Panc1 (cell line): ENCODE measurements around the gene CDH23. TPM values are rescaled to one million over a fixed set of nuclear protein-coding genes. Genes with fewer than 3 reads are reported as not detected.

Experiments
- ATAC-seq: fragments of 200-7000 bp; cut with Tn5 transposase; 2 replicates; pipeline ENCODE4 v1.9.1; 2020; ENCODE audit warnings: mild to moderate bottlenecking, moderate library complexity
- BruUV-seq: library from RNA; stranded (reverse); fragments of 400-500 nt; replicated peaks from 2 replicates; lab custom pipeline; 2021; lab: Mats Ljungman, UMichigan
- CTCF ChIA-PET: fragments of 300-600 bp; sonication (Branson Sonifier 250); formaldehyde crosslinking; loops from one replicate; lab custom pipeline; 2022; ENCODE audit warnings: antibody characterized with exemption; lab: Charles Lee
- POLR2A ChIA-PET: fragments of 300-600 bp; sonication (Branson Sonifier 250); formaldehyde crosslinking; loops from one replicate; lab custom pipeline; 2022; ENCODE audit warnings: antibody characterized with exemption; lab: Charles Lee
- DNase-seq: peaks from one replicate; pipeline ENCODE4 v3.0.0-alpha.2; 2010; ENCODE audit warnings: low read depth, low spot score
- H3K27ac ChIP-seq: 2 replicates; pipeline ENCODE4 v1.5.1; 2011; ENCODE audit warnings: mild to moderate bottlenecking, low read length, inconsistent platforms
- H3K27me3 ChIP-seq: fragments of 200-500 bp; sonication (Bioruptor generic); 2 replicates; pipeline ENCODE4 v1.6.0; 2014; ENCODE audit warnings: low read length, inconsistent platforms; ENCODE audit not compliant: control insufficient read depth, insufficient read depth
- H3K36me3 ChIP-seq: fragments of 200-500 bp; sonication (Bioruptor generic); 2 replicates; pipeline ENCODE4 v1.5.1; 2014; ENCODE audit warnings: inconsistent platforms, mild to moderate bottlenecking, low read length, moderate library complexity; ENCODE audit not compliant: control insufficient read depth, insufficient read depth
- H3K4me1 ChIP-seq: 2 replicates; pipeline ENCODE4 v1.5.1; 2011; ENCODE audit warnings: inconsistent platforms, mild to moderate bottlenecking, low read length, moderate library complexity; ENCODE audit not compliant: control insufficient read depth, insufficient read depth
- H3K4me3 ChIP-seq, 2 experiments: 2 replicates each; pipeline ENCODE4 v1.5.1; 2011 to 2012; ENCODE audit warnings: low read depth in 2 of 2, low read length in 2 of 2, mild to moderate bottlenecking in 2 of 2, inconsistent platforms in 1 of 2, moderate library complexity in 1 of 2
- H3K9me3 ChIP-seq: fragments of 200-500 bp; sonication (Bioruptor generic); 2 replicates; pipeline ENCODE4 v1.5.1; 2014; ENCODE audit warnings: low read depth, mild to moderate bottlenecking, inconsistent platforms, low read length, moderate library complexity; ENCODE audit not compliant: control insufficient read depth, insufficient read depth
- POLR2AphosphoS5 ChIP-seq: IDR thresholded peaks from 2 replicates; pipeline ENCODE4 v1.6.1; 2012; ENCODE audit warnings: mild to moderate bottlenecking, low read depth, low read length, moderate library complexity
- SIN3A ChIP-seq: IDR thresholded peaks from 2 replicates; pipeline ENCODE4 v1.6.1; 2012; ENCODE audit warnings: low read depth, mild to moderate bottlenecking, low read length, moderate library complexity, borderline replicate concordance; ENCODE audit not compliant: insufficient read depth
- TCF7L2 ChIP-seq: IDR thresholded peaks from 2 replicates; pipeline ENCODE4 v1.6.1; 2011; ENCODE audit warnings: mild to moderate bottlenecking, low read depth, low read length, inconsistent platforms
- in situ Hi-C: cut with HindIII; loops from 2 replicates; pipeline ENCODE4 v1.10.0; 2016; ENCODE audit warnings: low sequenced_read_pairs, low pct_unique_long_range_greater_than_20kb
- intact Hi-C: fragments of 100-400 bp; cut with micrococcal nuclease; formaldehyde crosslinking; loops from one replicate; pipeline ENCODE4 v1.10.0; 2022; ENCODE audit not compliant: unreplicated experiment
- total RNA-seq: library from RNA; stranded (reverse); gene quantifications from one replicate; pipeline ENCODE4 v1.2.1, GENCODE V29; 2021; ENCODE audit not compliant: unreplicated experiment
- TF ChIP-seq, protein P1 (sequence below): fragments of 450-650 bp; IDR thresholded peaks from 2 replicates; pipeline ENCODE4 v1.5.1; 2017; ENCODE audit warnings: mild to moderate bottlenecking
- TF ChIP-seq, protein P2 (sequence below), 2 experiments: IDR thresholded peaks; 2 replicates each; pipeline ENCODE4 v1.6.1; 2011 to 2012; ENCODE audit warnings: low read depth in 2 of 2, control low read depth in 1 of 2, low read length in 1 of 2, mild to moderate bottlenecking in 1 of 2, moderate library complexity in 1 of 2; ENCODE audit not compliant: insufficient read depth in 1 of 2

Gene CDH23
- total RNA-seq, 1 experiment from 2014 or later = 2.7 TPM

DNA sequence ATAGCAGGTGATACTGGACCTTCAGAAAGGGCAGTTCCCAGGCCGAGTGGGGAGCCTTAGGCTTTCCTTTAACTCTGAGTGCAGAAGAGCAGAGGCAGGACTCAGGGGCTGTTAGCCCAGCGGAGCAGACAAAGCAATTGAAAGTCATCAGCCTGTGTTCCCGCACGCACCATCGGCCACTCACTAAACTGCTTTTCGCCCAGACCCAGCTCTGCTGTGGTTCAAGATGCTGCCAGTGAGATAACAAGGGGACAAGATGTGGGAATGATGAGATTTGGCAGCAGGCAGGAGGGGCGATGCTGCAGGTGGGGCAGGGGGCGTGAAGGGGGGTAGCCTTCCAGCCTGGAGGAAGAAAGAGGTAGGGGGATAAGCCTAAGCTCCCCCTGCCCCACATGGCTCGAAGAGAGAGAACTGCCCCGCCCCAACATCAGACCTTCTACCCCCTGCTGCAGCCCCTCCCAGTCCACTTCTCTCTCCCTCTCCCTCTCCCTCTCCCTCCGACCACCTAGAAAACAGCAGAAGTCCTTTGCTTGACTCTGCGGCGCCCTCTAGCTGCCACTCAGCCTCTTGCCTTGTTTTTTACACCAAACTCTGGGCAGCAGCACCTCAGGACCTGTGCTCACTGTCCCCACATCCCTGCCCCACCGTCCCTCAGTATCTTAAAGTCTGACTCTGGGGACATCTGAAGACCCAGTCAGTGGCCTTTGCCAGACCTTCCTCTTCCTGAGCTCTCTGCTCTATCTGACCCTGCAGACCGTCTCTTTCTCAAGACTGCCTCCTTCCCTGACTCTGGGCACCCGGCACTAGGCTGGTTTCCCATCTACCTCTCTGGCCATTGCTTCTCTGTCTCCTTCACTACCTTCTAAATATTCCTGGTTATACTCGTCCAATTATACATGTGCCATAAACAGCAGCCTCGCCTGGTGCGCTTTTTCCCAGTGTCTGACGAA is 212.4 kb downstream of the CDH23 start:
- in situ Hi-C loops (no loop called here), intact Hi-C loops (loop anchor here (2.0 to 5.0 kb wide), 2 partner anchors 224 to 297 kb away; no protein-coding TSS in a partner anchor)
- H3K27ac ChIP-seq = no peak overlapping the region
- H3K36me3 ChIP-seq = no peaks in the 10 kb centered on the region
- H3K4me1 ChIP-seq = no peaks in the 10 kb centered on the region
- no peak overlapping the region for H3K4me3 ChIP-seq
- no peak for DNase-seq
- CTCF ChIA-PET = interaction anchor here (0.6 to 1.0 kb wide), 7 partner anchors 11 to 409 kb away, joined by 3 to 16 read pairs (median 5); no protein-coding TSS in a partner anchor
- H3K27me3 ChIP-seq = no peaks in the 10 kb centered on the region; the same call in 1 of the 2 replicates
- TF ChIP-seq, protein P1, sequence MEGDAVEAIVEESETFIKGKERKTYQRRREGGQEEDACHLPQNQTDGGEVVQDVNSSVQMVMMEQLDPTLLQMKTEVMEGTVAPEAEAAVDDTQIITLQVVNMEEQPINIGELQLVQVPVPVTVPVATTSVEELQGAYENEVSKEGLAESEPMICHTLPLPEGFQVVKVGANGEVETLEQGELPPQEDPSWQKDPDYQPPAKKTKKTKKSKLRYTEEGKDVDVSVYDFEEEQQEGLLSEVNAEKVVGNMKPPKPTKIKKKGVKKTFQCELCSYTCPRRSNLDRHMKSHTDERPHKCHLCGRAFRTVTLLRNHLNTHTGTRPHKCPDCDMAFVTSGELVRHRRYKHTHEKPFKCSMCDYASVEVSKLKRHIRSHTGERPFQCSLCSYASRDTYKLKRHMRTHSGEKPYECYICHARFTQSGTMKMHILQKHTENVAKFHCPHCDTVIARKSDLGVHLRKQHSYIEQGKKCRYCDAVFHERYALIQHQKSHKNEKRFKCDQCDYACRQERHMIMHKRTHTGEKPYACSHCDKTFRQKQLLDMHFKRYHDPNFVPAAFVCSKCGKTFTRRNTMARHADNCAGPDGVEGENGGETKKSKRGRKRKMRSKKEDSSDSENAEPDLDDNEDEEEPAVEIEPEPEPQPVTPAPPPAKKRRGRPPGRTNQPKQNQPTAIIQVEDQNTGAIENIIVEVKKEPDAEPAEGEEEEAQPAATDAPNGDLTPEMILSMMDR = peak; percentile 97
- TF ChIP-seq POLR2AphosphoS5 = no peak
- no peak for TF ChIP-seq TCF7L2
- no peaks in the 10 kb centered on the region for H3K9me3 ChIP-seq
- ATAC-seq = peak; percentile 75
- POLR2A ChIA-PET = no interaction called here
- no TSS peak for BruUV-seq

DNA sequence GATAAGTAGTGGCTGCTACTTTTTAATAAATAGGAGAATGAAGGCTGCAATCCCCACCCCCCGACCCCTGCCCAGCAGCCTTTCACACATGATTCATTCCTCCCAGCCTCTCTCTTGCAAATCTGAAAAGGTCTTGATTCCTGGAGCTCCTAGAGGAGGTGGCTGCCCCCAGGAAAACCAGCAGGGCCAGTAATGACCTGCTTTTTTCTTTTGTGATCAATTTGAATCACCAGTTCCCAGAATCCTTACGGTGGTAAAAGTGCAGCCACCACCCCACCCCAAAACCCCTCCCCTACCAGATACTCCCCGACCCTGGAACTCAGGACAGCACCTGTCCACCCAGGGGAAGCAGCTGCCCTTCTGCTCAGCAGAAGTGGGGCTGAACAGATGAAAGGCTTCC is 213.9 kb downstream of the CDH23 start:
- ChIA-PET POLR2A (no interaction called here), CTCF (interaction anchor here (0.6 to 0.8 kb wide), 2 partner anchors 99 to 579 kb away, joined by 3 to 6 read pairs; no protein-coding TSS in a partner anchor)
- intact Hi-C loops (no loop called here), in situ Hi-C loops (no loop called here)
- Histone ChIP-seq H3K36me3 (no peaks in the 10 kb centered on the region), H3K27ac (no peak overlapping the region), H3K9me3 (no peaks in the 10 kb centered on the region), H3K27me3 (no peaks in the 10 kb centered on the region; the same call in 1 of the 2 replicates), H3K4me3 (no peak overlapping the region), H3K4me1 (no peaks in the 10 kb centered on the region)
- TF ChIP-seq, protein P2, sequence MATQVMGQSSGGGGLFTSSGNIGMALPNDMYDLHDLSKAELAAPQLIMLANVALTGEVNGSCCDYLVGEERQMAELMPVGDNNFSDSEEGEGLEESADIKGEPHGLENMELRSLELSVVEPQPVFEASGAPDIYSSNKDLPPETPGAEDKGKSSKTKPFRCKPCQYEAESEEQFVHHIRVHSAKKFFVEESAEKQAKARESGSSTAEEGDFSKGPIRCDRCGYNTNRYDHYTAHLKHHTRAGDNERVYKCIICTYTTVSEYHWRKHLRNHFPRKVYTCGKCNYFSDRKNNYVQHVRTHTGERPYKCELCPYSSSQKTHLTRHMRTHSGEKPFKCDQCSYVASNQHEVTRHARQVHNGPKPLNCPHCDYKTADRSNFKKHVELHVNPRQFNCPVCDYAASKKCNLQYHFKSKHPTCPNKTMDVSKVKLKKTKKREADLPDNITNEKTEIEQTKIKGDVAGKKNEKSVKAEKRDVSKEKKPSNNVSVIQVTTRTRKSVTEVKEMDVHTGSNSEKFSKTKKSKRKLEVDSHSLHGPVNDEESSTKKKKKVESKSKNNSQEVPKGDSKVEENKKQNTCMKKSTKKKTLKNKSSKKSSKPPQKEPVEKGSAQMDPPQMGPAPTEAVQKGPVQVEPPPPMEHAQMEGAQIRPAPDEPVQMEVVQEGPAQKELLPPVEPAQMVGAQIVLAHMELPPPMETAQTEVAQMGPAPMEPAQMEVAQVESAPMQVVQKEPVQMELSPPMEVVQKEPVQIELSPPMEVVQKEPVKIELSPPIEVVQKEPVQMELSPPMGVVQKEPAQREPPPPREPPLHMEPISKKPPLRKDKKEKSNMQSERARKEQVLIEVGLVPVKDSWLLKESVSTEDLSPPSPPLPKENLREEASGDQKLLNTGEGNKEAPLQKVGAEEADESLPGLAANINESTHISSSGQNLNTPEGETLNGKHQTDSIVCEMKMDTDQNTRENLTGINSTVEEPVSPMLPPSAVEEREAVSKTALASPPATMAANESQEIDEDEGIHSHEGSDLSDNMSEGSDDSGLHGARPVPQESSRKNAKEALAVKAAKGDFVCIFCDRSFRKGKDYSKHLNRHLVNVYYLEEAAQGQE (IDR thresholded peaks at IDR 0.05; ENCODE audit: insufficient read depth in 1 of 2, low read depth in 2 of 2, low read length in 1 of 2) = no peak
- no peak for TF ChIP-seq POLR2AphosphoS5
- TF ChIP-seq, protein P1 = no peak
- TF ChIP-seq SIN3A = no peak
- TF ChIP-seq TCF7L2 = no peak
- BruUV-seq = no TSS peak
- DNase-seq (no peak), ATAC-seq (no peak)
